GM15510 (cell line): ENCODE results near the gene DUS4L.
A peak's percentile ranks its signal among the peaks of the same experiment; 100 is the strongest.

Experiments
- POLR2A ChIP-seq: IDR thresholded peaks from 3 replicates; pipeline ENCODE4 v1.6.1; 2011; ENCODE audit warnings: borderline replicate concordance; ENCODE audit not compliant: insufficient read length; ENCODE audit errors: extremely low read depth

Gene DUS4L, protein sequence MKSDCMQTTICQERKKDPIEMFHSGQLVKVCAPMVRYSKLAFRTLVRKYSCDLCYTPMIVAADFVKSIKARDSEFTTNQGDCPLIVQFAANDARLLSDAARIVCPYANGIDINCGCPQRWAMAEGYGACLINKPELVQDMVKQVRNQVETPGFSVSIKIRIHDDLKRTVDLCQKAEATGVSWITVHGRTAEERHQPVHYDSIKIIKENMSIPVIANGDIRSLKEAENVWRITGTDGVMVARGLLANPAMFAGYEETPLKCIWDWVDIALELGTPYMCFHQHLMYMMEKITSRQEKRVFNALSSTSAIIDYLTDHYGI

DNA sequence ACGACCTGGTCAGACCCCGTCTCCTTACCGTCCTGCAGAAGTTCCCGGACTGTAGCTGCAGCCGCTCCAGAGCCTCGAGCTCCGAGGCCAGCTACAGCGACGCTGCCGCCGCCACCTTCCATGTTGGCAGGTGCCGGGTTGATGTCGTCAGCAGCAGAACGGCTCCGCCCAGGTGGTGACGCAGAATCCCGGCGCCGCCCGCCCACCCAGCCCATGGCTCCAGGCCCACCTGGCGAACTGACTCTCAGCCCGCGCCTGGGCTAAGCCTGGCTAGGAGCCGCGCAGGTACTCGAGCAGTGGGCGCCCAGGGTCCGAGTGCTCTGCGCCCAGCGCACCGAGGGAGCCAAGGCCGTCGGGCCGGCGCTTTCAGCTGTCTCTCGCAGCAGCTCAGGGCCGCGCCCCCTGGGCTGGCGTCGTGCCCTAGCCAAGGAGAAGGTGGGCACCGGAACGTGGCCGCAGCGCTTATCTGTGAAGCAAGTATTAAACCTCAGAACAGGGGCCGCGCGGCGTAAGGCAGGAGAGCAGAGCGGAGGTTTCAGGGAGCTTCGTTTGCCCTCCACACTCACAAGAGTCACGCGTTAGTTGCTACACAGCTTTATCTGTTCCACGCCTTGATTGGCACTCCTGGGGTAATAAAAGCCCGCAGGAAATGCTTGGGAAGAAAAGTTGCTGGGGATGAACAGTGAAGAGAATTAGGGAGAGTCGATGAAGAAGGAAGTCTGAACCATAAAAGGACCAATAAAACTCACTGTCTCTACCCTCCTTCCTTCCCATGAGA lies at the start of gene DUS4L, which contains the start of gene COG5:
Gene DUS4L (plus strand): TSS at position 197 of the 778 bp plus-strand sequence. CDS start 3,100 bp downstream, outside the sequence.
Gene COG5 (minus strand): TSS at position 146 of the 778 bp plus-strand sequence. CDS start 24 bp downstream, at position 122.
- peak; percentile 89 for TF ChIP-seq POLR2A

DNA sequence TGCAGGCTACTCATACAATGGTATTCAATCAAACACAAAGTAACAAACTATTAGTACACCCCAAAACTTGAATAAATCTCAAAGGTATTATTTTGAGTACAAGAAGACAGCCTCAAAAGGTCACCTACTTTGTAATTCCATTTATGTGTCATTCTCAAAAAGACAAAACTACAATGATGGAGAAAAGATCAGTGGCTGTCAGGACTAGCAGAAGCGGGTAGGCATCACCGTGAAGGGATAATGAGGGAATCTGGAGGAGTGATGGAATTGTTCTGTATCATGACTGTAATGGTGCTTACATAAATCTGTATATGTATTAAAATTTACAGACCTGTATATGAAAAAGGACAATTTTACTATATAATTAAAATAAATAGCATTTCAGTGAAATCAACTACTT lies 37.1 kb upstream of the DUS4L start:
- no peak for TF ChIP-seq POLR2A

DNA sequence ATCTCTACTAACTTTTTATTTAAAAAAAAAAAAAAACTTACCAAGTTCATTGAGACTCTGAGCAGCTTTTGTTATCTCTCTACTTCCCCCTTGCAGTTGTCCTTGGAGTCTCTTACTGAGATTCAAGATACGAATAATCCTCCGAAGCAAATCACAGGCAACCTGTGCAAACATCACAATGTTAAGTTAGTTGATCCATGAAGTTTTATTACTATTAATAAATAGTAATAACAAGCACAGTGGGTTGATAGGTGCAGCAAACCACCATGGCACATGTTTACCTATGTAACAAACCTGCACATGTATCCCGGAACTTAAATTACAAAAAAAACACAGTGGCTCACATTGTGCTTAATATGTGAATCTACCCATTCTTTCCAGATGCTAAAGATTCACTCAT lies 36.6 kb upstream of the DUS4L start:
- TF ChIP-seq POLR2A: no peak

DNA sequence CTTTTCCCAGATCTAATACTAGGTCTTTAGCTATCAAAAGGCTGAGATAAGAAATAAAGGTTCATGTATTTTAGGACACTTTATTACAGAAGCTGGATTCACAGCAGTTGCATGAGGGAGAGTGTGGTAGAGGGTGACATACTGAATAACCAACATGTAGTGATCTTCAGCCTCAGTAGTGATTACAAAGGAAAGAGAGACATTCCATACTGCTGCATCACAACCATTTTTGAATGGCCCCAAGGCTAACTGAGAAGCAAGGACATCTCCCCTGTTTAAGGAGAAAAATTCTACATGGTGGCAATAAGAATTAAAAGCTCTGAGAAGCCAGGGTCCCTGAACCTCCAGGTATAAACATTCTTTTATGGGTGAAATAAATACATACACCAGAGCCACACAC lies 35.3 kb upstream of the DUS4L start:
- no peak for TF ChIP-seq POLR2A

DNA sequence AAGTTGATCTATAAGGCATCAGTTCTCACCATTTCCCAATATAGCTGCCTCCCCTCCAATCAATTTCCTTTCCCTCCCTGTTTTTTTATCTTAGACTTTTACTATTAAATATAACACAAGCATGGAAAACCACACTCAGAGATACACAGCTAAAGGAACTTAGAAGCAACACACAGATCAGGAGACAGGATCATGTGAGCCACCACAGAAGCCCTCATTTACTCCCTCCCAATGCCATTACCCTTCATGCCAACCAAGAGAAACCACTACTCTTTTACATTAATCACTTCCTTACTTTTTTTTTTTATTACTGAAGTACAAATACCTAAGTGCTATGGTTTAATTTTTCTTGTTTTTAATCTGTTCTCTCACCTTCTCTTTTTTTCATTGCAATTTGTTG lies 33.0 kb upstream of the DUS4L start:
- no peak for TF ChIP-seq POLR2A

DNA sequence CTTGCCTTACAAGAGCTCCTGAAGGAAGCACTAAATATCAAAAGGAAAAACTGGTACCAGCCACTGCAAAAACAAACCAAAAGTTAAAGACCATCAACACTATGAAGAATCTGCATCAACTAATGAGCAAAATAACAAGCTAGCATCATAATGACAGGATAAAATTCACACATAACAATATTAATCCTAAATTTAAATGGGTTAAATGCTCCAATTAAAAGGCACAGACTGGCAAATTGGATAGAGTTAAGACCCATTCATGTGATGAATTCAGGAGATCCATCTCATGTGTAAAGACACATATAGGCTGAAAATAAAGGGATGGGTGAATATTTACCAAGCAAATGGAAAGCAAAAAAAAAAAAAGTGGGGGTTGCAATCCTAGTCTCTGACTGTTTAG lies 29.6 kb upstream of the DUS4L start:
- no peak for TF ChIP-seq POLR2A

DNA sequence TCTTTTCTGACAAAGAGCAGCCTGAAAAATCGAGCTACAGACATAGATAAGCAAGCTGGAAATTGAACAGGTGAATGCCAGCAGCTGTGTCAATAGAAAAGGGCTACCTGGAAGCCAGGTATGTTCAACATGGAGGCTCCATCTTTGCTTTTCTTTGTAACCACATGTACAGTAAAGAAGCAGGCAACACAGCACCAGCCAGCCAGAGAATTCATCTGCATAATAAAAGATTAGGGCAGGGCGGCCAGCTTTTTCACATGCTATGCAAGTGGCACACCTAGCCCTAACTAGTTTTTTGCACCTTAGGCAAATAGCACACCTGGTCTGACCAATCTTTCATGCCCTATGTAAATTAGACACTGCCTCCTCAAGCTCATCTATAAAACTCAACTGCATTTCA lies 25.8 kb upstream of the DUS4L start:
- TF ChIP-seq POLR2A: no peak

DNA sequence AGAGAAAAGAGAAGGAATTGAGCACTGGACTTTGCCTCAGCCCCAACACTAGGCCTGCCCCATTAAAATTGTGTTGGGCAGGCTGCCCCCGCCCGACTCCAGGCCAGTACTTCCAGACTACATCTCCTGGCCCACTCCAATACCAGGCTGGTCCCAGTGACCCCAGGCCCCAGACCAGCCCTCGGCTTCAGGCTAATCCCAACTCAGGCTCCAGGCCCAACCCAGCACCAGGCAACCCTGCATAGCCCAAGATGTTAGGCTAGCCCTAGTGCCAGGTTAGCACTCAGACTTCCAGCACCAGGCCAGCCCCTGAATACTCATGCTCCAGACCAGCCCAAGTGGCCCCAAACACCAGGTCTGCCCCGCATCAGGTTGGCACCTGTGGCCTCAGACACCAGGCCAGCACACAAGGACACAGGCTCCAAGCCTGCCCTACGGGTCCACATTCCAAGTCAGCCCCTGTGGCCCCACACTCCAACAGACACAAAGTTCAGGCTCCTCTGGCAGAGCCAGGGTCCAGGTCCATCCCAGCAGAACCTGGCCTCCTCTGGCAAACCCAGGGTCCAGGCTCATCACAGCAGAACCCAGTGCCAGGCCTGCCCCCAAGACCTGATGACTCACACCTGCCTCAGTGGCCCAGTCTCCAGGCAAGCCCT lies 20.3 kb upstream of the DUS4L start:
- no peak for TF ChIP-seq POLR2A

DNA sequence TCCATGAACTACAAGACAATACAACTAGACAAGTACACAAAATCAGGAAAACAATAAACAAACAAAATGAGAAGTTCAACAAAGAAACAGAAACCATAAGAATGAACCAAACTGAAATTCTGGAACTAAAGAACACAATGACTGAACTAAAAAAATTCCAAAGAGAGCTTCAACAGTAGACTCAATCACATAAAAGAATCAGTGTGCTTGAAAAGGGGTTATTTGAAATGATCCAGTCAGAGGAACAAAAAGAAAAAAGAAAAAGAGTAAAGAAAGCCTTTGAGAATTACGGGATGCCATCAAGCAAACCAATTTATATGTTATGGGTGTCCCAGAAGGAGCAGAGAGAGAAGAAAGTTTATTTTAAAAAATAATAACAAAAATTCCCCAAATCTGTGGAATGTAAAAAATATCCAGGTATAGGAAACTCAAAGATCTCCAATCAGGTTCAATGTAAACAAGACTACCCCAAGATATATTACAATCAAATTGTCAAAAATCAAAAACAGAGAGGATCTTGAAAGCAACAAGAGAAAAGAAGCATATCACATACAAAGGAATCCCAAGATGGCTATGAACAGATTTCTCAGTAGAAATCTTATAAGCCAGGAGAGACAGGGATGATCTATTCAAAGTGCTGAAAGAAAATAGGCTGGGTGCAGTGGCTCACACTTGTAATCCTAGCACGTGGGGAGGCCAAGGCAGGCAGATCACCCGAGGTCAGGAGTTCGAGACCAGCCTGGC lies 18.8 kb upstream of the DUS4L start:
- no peak for TF ChIP-seq POLR2A

DNA sequence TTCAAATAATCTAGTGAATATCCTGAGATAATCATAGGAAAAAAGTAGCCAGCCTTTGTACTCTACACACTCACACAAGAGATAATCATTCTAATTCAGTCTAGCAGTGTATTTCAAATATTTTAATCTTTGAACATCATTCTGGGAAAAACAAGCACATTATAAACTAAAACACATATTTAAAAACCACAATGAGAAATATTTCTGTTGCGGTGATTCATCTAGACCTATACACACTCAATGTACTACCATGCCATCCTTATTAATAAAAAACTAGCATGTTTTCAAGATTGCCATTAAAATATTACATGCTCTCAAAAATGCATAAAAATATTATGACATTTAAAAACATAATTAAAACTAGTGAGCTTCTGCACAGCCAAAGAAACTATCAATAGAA lies 11.8 kb upstream of the DUS4L start:
- no peak for TF ChIP-seq POLR2A

DNA sequence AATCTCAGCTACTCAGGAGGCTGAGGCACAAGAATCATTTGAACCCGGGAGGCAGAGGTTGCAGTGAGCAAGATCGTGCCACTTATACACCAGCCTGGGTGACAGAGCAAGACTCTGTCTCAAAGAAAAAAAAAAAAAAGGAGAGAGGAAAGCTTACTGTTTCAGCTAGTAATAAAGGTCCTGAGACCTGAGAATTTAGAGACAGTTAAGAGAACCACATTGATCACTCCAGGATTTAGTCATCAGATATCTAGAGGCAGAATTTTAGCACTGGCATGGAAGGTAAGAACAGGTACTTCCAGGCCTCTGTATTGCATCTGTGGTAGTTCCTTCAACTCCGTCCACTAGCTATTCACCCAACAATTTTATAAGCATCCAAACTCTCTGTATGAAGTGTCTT lies 7.9 kb upstream of the DUS4L start:
- TF ChIP-seq POLR2A: no peak

DNA sequence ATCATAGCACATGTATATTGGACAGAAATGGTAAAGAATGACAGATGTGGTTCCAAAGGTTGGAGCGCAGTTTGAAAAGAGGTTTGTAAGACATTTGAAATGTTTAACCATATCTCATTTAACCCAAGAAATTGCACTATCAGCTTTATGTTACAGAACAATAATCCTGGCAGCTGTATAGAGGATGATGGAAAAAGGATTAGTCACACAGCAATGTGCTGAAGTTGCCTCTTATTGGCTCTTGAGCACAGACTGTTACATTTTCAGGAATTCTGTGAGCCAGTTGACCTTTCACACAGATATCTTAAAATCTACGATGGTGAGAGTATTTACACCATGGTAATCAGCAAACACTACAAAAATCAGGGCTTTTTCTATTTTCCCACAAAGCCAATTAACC lies 3.9 kb upstream of the DUS4L start:
- TF ChIP-seq POLR2A: no peak

DNA sequence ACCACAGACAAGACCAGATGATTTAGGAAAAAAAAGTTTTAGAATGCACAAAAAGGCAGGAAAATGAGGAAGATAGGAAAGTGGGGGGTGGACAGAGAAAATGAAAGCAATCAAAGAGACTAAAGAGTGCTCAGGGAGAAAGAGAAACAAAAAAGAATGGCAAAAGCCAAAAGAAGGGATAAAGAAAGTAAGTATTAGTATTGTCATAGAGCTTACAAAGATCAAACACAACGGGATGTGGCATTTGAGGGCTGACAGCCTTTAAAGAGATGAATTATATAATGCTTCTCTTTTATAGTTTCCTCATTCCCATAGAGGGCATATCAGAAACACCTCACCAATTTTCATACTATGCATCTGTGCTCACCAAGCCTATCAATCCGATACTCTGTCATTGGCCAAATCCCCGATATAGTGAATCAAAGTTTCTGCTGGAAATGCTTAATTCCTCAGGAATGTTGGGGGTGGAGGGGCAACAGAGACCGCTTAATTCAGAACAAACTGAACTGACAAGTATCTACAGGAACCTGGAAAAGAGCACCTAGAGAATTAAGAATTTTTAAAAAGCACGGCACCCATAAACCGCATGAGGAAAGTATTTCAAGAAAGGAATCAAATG lies 2.8 kb upstream of the DUS4L start:
- no peak for TF ChIP-seq POLR2A

DNA sequence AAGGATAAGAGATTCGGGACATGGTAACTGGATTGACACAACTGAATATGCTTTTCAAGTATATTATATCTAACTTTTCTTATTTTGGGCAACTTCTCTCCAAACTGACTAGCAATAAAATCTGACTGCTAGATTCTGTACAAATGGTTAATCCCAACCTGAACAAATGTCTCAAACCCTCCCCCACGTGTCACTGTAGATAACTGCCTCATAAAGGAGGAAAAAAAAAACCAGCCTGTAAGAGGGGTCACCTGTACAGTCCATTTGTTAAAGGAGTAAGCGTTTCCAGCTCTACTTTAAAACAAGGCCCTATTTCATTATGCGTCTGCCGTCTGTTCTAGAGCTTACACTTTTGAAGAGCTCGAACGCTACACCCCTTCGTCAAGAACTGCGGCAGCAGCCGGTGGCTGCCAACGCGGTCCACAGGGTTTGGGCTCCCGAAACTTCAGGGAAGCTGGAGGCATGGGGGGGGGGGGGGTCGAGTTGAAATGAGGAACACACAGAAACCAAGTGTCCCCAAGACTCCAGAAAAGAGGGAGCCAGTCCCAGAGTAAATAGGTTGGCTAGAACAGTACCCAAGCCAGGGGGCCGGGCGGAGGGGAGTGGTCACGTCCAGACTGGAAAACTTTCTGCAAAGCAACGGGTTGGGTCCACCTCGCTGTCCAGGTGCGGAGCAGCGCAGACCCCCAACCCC lies 543 bp upstream of the DUS4L start:
- TF ChIP-seq POLR2A: no peak
